Adrenal gland (tissue), 5 donors: ENCODE data around the gene ARHGDIA.

ENCODE experiments used
- POLR2A ChIP-seq, 2 donors: fragments of 450-650 bp; IDR thresholded peaks; one replicate each; pipeline ENCODE4 v1.6.1; 2017; ENCODE audit warnings: antibody characterized with exemption in 2 of 2, mild to moderate bottlenecking in 2 of 2, moderate library complexity in 1 of 2
- TF ChIP-seq, protein P1 (sequence below), 6 experiments: fragments of 450-650 bp in 4 of 6; fragments of 200-600 bp in 2 of 6; sonication (generic) in 1 of 6; IDR thresholded peaks; 1 replicate in 5 of 6; 2 replicates in 1 of 6; pipeline versions ENCODE4 v1.5.1 to v1.8.0; 2016 to 2021; ENCODE audit warnings: antibody characterized with exemption in 6 of 6, mild to moderate bottlenecking in 2 of 6, moderate library complexity in 1 of 6
- donor health status: DM: no; HTN: no; CAD: no.

DNA sequence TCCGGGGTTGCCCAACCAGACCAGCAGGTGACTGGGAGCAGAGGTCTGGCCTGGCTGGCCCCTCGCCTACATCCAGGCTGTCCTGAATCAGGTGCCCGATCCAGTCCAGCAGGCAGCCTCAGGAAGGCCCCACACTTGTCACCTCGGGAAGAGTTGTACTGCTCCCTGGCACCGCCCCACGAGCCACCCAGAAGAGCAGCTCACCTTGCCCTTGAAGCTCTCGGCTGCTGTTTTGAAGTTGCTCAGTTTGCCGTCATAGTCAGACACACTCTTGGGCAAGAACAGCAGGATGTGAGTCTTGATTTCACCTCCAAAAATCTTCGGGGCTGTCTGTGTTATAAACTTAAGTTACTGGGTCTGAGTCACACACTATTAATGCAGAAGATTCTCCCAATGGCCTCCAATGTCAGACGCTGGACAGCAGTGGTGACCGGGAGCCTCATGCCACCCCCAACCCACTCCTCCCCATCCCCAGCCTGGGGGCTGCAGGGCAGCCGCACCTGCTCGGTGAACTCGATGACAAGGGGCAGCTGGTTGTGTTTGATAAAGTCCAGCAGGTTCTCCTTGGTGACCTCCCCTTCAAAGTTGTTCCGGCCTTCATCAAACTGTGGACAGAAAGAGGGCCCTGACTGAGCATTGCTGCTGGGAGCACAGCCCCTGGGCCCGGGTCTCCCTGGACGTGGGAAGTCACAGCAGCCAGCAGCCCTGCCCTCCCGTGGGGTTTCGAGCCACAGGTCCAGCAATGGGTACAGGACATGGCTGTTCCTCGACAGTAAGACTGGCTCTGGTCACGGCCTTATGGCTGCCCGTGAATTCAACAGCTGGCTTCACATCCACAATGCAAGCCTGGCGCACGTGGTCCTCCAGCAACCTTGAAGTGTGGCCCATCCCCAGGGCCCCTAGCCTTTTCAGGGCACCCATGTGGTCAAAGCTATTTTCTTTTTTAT lies 24.1 kb downstream of the ARHGDIA start:
- TF ChIP-seq, protein P1, sequence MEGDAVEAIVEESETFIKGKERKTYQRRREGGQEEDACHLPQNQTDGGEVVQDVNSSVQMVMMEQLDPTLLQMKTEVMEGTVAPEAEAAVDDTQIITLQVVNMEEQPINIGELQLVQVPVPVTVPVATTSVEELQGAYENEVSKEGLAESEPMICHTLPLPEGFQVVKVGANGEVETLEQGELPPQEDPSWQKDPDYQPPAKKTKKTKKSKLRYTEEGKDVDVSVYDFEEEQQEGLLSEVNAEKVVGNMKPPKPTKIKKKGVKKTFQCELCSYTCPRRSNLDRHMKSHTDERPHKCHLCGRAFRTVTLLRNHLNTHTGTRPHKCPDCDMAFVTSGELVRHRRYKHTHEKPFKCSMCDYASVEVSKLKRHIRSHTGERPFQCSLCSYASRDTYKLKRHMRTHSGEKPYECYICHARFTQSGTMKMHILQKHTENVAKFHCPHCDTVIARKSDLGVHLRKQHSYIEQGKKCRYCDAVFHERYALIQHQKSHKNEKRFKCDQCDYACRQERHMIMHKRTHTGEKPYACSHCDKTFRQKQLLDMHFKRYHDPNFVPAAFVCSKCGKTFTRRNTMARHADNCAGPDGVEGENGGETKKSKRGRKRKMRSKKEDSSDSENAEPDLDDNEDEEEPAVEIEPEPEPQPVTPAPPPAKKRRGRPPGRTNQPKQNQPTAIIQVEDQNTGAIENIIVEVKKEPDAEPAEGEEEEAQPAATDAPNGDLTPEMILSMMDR (IDR thresholded peaks at IDR 0.05), result no peak
- no peak for TF ChIP-seq POLR2A (IDR thresholded peaks at IDR 0.05)
